HEK293 (cell line): Measurements from ENCODE around the gene NKD1.

ENCODE experiments used
- CTCF ChIA-PET: fragments of 350-600 bp; formaldehyde crosslinking; extraction: SDS; loops from one replicate; lab custom pipeline; 2021; ENCODE audit warnings: antibody characterized with exemption; lab: Yijun Ruan, JAX
- POLR2A ChIA-PET: fragments of 300-600 bp; formaldehyde crosslinking; extraction: SDS; loops from one replicate; lab custom pipeline; 2020; ENCODE audit warnings: antibody characterized with exemption, inconsistent platforms; lab: Yijun Ruan, JAX
- H3K27ac ChIP-seq: fragments of 200-500 bp; sonication (Bioruptor generic); 2 replicates; pipeline ENCODE4 v1.5.1; 2014; ENCODE audit warnings: low read depth, low read length, control low read depth, inconsistent platforms; ENCODE audit errors: extremely low read depth
- H3K36me3 ChIP-seq, 2 experiments: fragments of 200-500 bp in 1 of 2; sonication (Bioruptor generic) in 1 of 2; 1 replicate in 1 of 2; 2 replicates in 1 of 2; pipeline ENCODE4 v1.5.1; 2014 to 2017; ENCODE audit warnings: inconsistent platforms in 2 of 2, low read length in 2 of 2; ENCODE audit not compliant: control insufficient read depth in 2 of 2, insufficient read depth in 1 of 2
- H3K4me1 ChIP-seq: fragments of 200-500 bp; sonication (Bioruptor generic); 2 replicates; pipeline ENCODE4 v1.5.1; 2014; ENCODE audit warnings: mild to moderate bottlenecking, low read length, inconsistent platforms; ENCODE audit not compliant: control insufficient read depth, insufficient read depth
- H3K4me3 ChIP-seq: 2 replicates; pipeline ENCODE4 v1.5.1; 2011; ENCODE audit warnings: low read depth, mild to moderate bottlenecking, control low read depth, low read length, moderate library complexity
- H3K9me3 ChIP-seq: fragments of 200-500 bp; sonication (Bioruptor generic); 2 replicates; pipeline ENCODE4 v1.5.1; 2014; ENCODE audit warnings: low read depth, low read length, inconsistent platforms; ENCODE audit not compliant: control insufficient read depth, insufficient read depth
- IKZF3 ChIP-seq: fragments of 450-650 bp; IDR thresholded peaks from 2 replicates; pipeline ENCODE4 v1.5.0; 2018; ENCODE audit warnings: missing biosample characterization, mild to moderate bottlenecking, missing genetic modification characterization, moderate library complexity
- TRIM28 ChIP-seq: IDR thresholded peaks from 2 replicates; pipeline ENCODE4 v1.6.1; 2011; ENCODE audit warnings: low read length, control low read depth, borderline replicate concordance
- TSHZ1 ChIP-seq: fragments of 450-650 bp; formaldehyde crosslinking; IDR thresholded peaks from 2 replicates; pipeline ENCODE4 v1.5.1; 2016; ENCODE audit warnings: missing biosample characterization, missing genetic modification characterization, borderline replicate concordance
- ZBTB10 ChIP-seq: fragments of 450-650 bp; formaldehyde crosslinking; IDR thresholded peaks from 2 replicates; pipeline ENCODE4 v1.5.1; 2016; ENCODE audit warnings: missing biosample characterization, missing genetic modification characterization
- ZBTB17 ChIP-seq: fragments of 450-650 bp; formaldehyde crosslinking; IDR thresholded peaks from 2 replicates; pipeline ENCODE4 v1.5.1; 2016; ENCODE audit warnings: missing biosample characterization, missing genetic modification characterization
- ZFHX2 ChIP-seq: fragments of 450-650 bp; formaldehyde crosslinking; conservative IDR thresholded peaks from 2 replicates; pipeline ENCODE4 v1.5.1; 2016; ENCODE audit warnings: missing biosample characterization, missing genetic modification characterization
- ZFP3 ChIP-seq: fragments of 450-650 bp; formaldehyde crosslinking; IDR thresholded peaks from 2 replicates; pipeline ENCODE4 v1.5.1; 2016; ENCODE audit warnings: low read depth, missing biosample characterization, missing genetic modification characterization
- ZNF19 ChIP-seq: fragments of 450-650 bp; formaldehyde crosslinking; IDR thresholded peaks from 2 replicates; pipeline ENCODE4; 2016; ENCODE audit warnings: missing biosample characterization, missing genetic modification characterization, low read depth
- ZNF202 ChIP-seq: fragments of 450-650 bp; formaldehyde crosslinking; IDR thresholded peaks from 2 replicates; pipeline ENCODE4 v1.5.1; 2016; ENCODE audit warnings: missing biosample characterization, missing genetic modification characterization, borderline replicate concordance
- ZNF311 ChIP-seq: fragments of 450-650 bp; formaldehyde crosslinking; IDR thresholded peaks from 2 replicates; pipeline ENCODE4 v1.5.1; 2017; ENCODE audit warnings: missing biosample characterization, missing genetic modification characterization, borderline replicate concordance
- ZNF391 ChIP-seq: fragments of 450-650 bp; formaldehyde crosslinking; IDR thresholded peaks from 2 replicates; pipeline ENCODE4 v1.5.1; 2016; ENCODE audit warnings: low read depth, missing biosample characterization, missing genetic modification characterization, borderline replicate concordance
- ZNF623 ChIP-seq: fragments of 450-650 bp; formaldehyde crosslinking; IDR thresholded peaks from 2 replicates; pipeline ENCODE4 v1.5.1; 2016; ENCODE audit warnings: missing biosample characterization, missing genetic modification characterization
- ZNF768 ChIP-seq: fragments of 450-650 bp; formaldehyde crosslinking; IDR thresholded peaks from 2 replicates; pipeline ENCODE4 v1.5.1; 2018; ENCODE audit warnings: missing biosample characterization, mild to moderate bottlenecking, missing genetic modification characterization
- ZNF777 ChIP-seq: fragments of 450-650 bp; formaldehyde crosslinking; IDR thresholded peaks from 2 replicates; pipeline ENCODE4 v1.5.1; 2017; ENCODE audit warnings: missing biosample characterization, missing genetic modification characterization, borderline replicate concordance
- ZNF837 ChIP-seq: fragments of 450-650 bp; formaldehyde crosslinking; IDR thresholded peaks from 2 replicates; pipeline ENCODE4 v1.5.1; 2016; ENCODE audit warnings: missing biosample characterization, missing genetic modification characterization
- ZSCAN16 ChIP-seq: fragments of 450-650 bp; formaldehyde crosslinking; IDR thresholded peaks from 2 replicates; pipeline ENCODE4 v1.5.1; 2016; ENCODE audit warnings: missing biosample characterization, missing genetic modification characterization

Gene NKD1

DNA sequence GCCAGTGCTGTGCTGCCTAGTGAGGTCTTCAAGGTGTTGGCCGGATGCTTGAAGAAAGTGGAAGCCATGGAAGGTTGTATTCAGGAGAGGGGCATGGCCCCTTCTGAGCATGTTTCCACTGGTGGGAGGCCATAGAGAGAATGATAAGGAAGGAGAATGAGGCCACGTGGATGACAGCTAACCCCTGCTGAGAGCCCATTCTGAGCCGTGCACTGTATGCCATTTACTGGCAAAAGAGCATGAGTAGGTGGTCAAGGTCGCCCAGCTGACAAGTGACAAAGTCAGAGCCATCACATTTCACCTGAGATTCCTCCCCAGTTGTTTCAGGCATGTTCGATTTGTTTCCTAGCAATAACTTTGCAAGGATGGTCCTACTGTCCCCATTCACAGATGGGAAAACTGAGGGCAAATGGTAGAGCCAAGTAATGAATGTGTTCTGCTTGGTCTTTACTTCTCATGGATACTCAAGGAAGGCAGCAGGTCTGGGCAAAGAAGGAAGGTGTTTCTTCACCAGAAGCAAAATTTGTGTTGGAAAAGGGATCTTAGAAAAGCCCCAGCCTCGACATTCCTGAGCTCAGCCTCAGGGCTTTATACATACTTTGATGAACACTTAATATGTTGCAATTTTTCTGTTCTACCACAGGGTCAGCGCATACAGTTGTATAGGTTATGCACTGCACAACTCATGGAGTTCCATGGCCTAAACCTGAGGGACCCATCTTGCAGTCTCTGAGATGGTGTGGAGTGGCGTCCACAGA, 10.5 kb upstream of the NKD1 start:
- no peaks in the 10 kb centered on the region for H3K4me1 ChIP-seq
- no peak overlapping the region for H3K4me3 ChIP-seq
- ChIA-PET POLR2A (no interaction called here), CTCF (interaction anchor here (0.7 kb wide), 1 partner anchor 128 kb away, joined by 3 read pairs; no protein-coding TSS in a partner anchor)
- H3K27ac ChIP-seq, result no peak overlapping the region
- H3K36me3 ChIP-seq, result no peaks in the 10 kb centered on the region
- TF ChIP-seq ZNF391 (tag by site-specific recombination), result no peak
- no peak for TF ChIP-seq TRIM28
- TF ChIP-seq ZBTB10 (tag by site-specific recombination), result no peak
- TF ChIP-seq ZNF777 (tag by site-specific recombination), result no peak
- no peak for TF ChIP-seq ZNF311 (tag by site-specific recombination)
- TF ChIP-seq ZBTB17 (tag by site-specific recombination), result no peak
- no peak for TF ChIP-seq ZFHX2
- TF ChIP-seq ZSCAN16 (tag by site-specific recombination), result no peak
- no peak for TF ChIP-seq ZFP3 (tag by site-specific recombination)
- no peak for TF ChIP-seq TSHZ1 (tag by site-specific recombination)
- TF ChIP-seq ZNF837, result no peak
- no peak for TF ChIP-seq IKZF3 (tag by site-specific recombination)
- H3K9me3 ChIP-seq, result no peaks in the 10 kb centered on the region

GRCh38 chr16:50538411-50539052, 9.7 kb upstream of the NKD1 start:
- H3K27ac ChIP-seq, result no peak overlapping the region
- POLR2A ChIA-PET, result no interaction called here
- no peaks in the 10 kb centered on the region for H3K4me1 ChIP-seq
- CTCF ChIA-PET, result interaction anchor here (1.3 kb wide), 1 partner anchor 268 kb away, joined by 3 read pairs; no protein-coding TSS in a partner anchor
- no peak overlapping the region for H3K4me3 ChIP-seq
- H3K9me3 ChIP-seq, result no peaks in the 10 kb centered on the region
- TF ChIP-seq ZNF768, result no peak
- no peak for TF ChIP-seq ZNF623 (tag by site-specific recombination)
- no peak for TF ChIP-seq ZNF19
- no peak for TF ChIP-seq ZNF202 (tag by site-specific recombination)
- no peaks in the 10 kb centered on the region for H3K36me3 ChIP-seq
